OCI-LY1 (cell line): ENCODE data around the gene TBL1X.

Experiments
- CTCF ChIP-seq: fragments of 200-600 bp; sonication (generic), shearing (Covaris generic); IDR thresholded peaks from 2 replicates; pipeline ENCODE4 v1.5.1; 2017; ENCODE audit warnings: mild to moderate bottlenecking, antibody characterized with exemption, low read length, moderate library complexity, mixed read lengths
- EZH2 ChIP-seq: fragments of 200-600 bp; sonication (generic), shearing (Covaris generic); IDR thresholded peaks from 2 replicates; pipeline ENCODE4 v1.8.0; 2017; ENCODE audit warnings: borderline replicate concordance, mixed run types, mild to moderate bottlenecking, antibody characterized with exemption, low read length, moderate library complexity, mixed read lengths

- TF ChIP-seq CTCF (no peak), EZH2 (no peak)
Measured at GRCh38 chrX:9701790-9702189, 236.9 kb downstream of the TBL1X start.
